GM12878 (cell line): Measurements from ENCODE around the gene CD300H. TPM values are rescaled to one million over a fixed set of nuclear protein-coding genes. Genes with fewer than 3 reads are reported as not detected.

Source experiments
- ATAC-seq: fragments of 200-7000 bp; cut with Tn5 transposase; 3 replicates; pipeline ENCODE4 v1.9.1; 2020; ENCODE audit warnings: mild to moderate bottlenecking, moderate library complexity
- BruUV-seq: library from RNA; stranded (reverse); fragments of 400-500 nt; replicated peaks from 2 replicates; lab custom pipeline; 2021; lab: Mats Ljungman, UMichigan
- CTCF ChIA-PET: fragments of 300-600 bp; sonication (Branson Sonifier 250); formaldehyde crosslinking; extraction: SDS; loops from one replicate; lab custom pipeline; 2021; ENCODE audit warnings: inconsistent platforms; lab: Yijun Ruan, JAX
- POLR2A ChIA-PET: fragments of 350-600 bp; formaldehyde crosslinking; extraction: SDS; loops from one replicate; lab custom pipeline; 2021; ENCODE audit warnings: inconsistent platforms; lab: Charles Lee
- RAD21 ChIA-PET: fragments of 300-600 bp; sonication (Branson Sonifier 250); formaldehyde crosslinking; loops from one replicate; lab custom pipeline; 2023; ENCODE audit warnings: antibody characterized with exemption; ENCODE audit not compliant: unreplicated experiment; lab: Charles Lee
- SMC1A ChIA-PET: fragments of 300-600 bp; sonication (Branson Sonifier 250); formaldehyde crosslinking; loops from one replicate; lab custom pipeline; 2023; ENCODE audit not compliant: unreplicated experiment, uncharacterized antibody; lab: Charles Lee
- DNase-seq: peaks from one replicate; pipeline ENCODE4 v3.0.0-alpha.2; 2011; ENCODE audit warnings: low read depth, low spot score
- FAIRE-seq: peaks from 3 replicates; lab custom pipeline; 2011; peaks lifted over from hg19 to GRCh38; lab: Jason Lieb, UNC
- H2AFZ ChIP-seq: 2 replicates; pipeline ENCODE4 v1.6.0; 2011; ENCODE audit warnings: low read depth, low read length, control low read depth; ENCODE audit not compliant: control insufficient read depth
- H3K27ac ChIP-seq: 2 replicates; pipeline ENCODE4 v1.5.1; 2011; ENCODE audit warnings: control low read depth; ENCODE audit not compliant: control insufficient read depth, insufficient read depth
- H3K27me3 ChIP-seq, 2 experiments: replicated peaks in 1 of 2; 2 replicates each; pipeline versions ENCODE4 v1.6.0 to v1.6.1; 2011; ENCODE audit warnings: low read length in 1 of 2; ENCODE audit not compliant: control insufficient read depth in 2 of 2, insufficient read depth in 2 of 2
- H3K36me3 ChIP-seq, 2 experiments: 2 replicates each; pipeline ENCODE4 v1.5.1; 2011; ENCODE audit warnings: low read length in 1 of 2; ENCODE audit not compliant: control insufficient read depth in 2 of 2, insufficient read depth in 2 of 2
- H3K4me1 ChIP-seq: 2 replicates; pipeline ENCODE4 v1.6.1; 2011; ENCODE audit warnings: mild to moderate bottlenecking, low read length, moderate library complexity, mixed read lengths; ENCODE audit not compliant: control insufficient read depth, insufficient read depth
- H3K4me2 ChIP-seq: 2 replicates; pipeline ENCODE4 v1.6.0; 2011; ENCODE audit warnings: control low read depth; ENCODE audit not compliant: control insufficient read depth, insufficient read depth
- H3K4me3 ChIP-seq: fragments of 200-600 bp; sonication (generic); 2 replicates; pipeline ENCODE4 v1.5.1; 2016
- H3K79me2 ChIP-seq: 2 replicates; pipeline ENCODE4 v1.6.0; 2011; ENCODE audit warnings: low read length; ENCODE audit not compliant: control insufficient read depth, insufficient read depth
- H3K9ac ChIP-seq: 2 replicates; pipeline ENCODE4 v1.8.0; 2011; ENCODE audit warnings: low read length, control low read depth, mixed read lengths; ENCODE audit not compliant: control insufficient read depth, insufficient read depth
- H3K9me3 ChIP-seq: replicated peaks from 3 replicates; pipeline ENCODE4 v1.5.1; 2011; ENCODE audit warnings: mild to moderate bottlenecking, low read length; ENCODE audit not compliant: control insufficient read depth, insufficient read depth
- H4K20me1 ChIP-seq: 2 replicates; pipeline ENCODE4 v1.6.0; 2011; ENCODE audit not compliant: control insufficient read depth, insufficient read depth
- CHD1 ChIP-seq: IDR thresholded peaks from 2 replicates; pipeline ENCODE4 v1.6.1; 2012; ENCODE audit warnings: low read depth, low read length, improper control_type of control experiment
- ETV6 ChIP-seq, 2 experiments: fragments of 450-650 bp in 1 of 2; IDR thresholded peaks in 1 of 2; conservative IDR thresholded peaks in 1 of 2; 2 replicates each; pipeline ENCODE4 v1.6.1; 2014; ENCODE audit warnings: antibody characterized with exemption in 1 of 2, borderline replicate concordance in 1 of 2, low read depth in 1 of 2, mild to moderate bottlenecking in 1 of 2, moderate library complexity in 1 of 2
- HDAC2 ChIP-seq: fragments of 200-600 bp; sonication (generic); IDR thresholded peaks from 2 replicates; pipeline ENCODE4 v1.6.1; 2017
- HDGF ChIP-seq: fragments of 450-650 bp; IDR thresholded peaks from 2 replicates; pipeline ENCODE4 v1.6.1; 2016; ENCODE audit warnings: antibody characterized with exemption
- MYB ChIP-seq: fragments of 150-350 bp; IDR thresholded peaks from 2 replicates; pipeline ENCODE4 v1.6.1; 2014; ENCODE audit warnings: mild to moderate bottlenecking, low read depth, low read length, borderline replicate concordance
- NR2C2 ChIP-seq: IDR thresholded peaks from 2 replicates; pipeline ENCODE4 v1.6.1; 2011; ENCODE audit warnings: borderline replicate concordance, low read depth; ENCODE audit not compliant: control insufficient read depth, insufficient read length
- SIN3A ChIP-seq: IDR thresholded peaks from 2 replicates; pipeline ENCODE4 v1.6.1; 2012; ENCODE audit warnings: low read depth, low read length, improper control_type of control experiment
- WGBS: methylation state at CpG from one replicate; pipeline ENCODE4 v1.1.6; 2016; ENCODE audit warnings: low lambda C conversion rate; ENCODE audit not compliant: insufficient replicate concordance, insufficient coverage; ENCODE audit errors: missing lambda C conversion rate; 5-methylcytosine and 5-hydroxymethylcytosine counted together
- in situ Hi-C: fragments of 300-500 bp; cut with MboI; formaldehyde crosslinking; loops from 9 replicates; pipeline ENCODE4 v1.14.3; 2018; ENCODE audit warnings: mixed read lengths
- intact Hi-C: fragments of 100-400 bp; cut with micrococcal nuclease; formaldehyde crosslinking; loops from one replicate; pipeline ENCODE4 v1.14.2; 2022; ENCODE audit not compliant: unreplicated experiment
- polyA plus RNA-seq, 11 experiments: library from polyadenylated mRNA; depleted of rRNA in 4 of 11; unstranded in 6 of 11; stranded (reverse) in 5 of 11; fragments of >200 nt; fragmentation: Nextera tagmentation in 4 of 11; fragmentation: Illumina TruSeq in 1 of 11; extraction: Ambion mirVana in 4 of 11; extraction: Trizol in 1 of 11; gene quantifications; 1 replicate in 1 of 11; 2 replicates in 10 of 11; pipeline versions ENCODE4 v1.2.1 to v1.2.3, GENCODE V29; 2011 to 2016; ENCODE audit warnings: inconsistent platforms in 2 of 11, missing spikeins in 2 of 11, low read depth in 1 of 11
- total RNA-seq, 4 experiments: library from RNA; depleted of rRNA in 3 of 4; stranded (reverse); fragments of >200 nt in 3 of 4; fragmentation: Illumina TruSeq in 1 of 4; extraction: Trizol in 1 of 4; gene quantifications; 2 replicates each; pipeline versions ENCODE4 v1.2.1 to v1.2.3, GENCODE V29; 2013 to 2021
- TF ChIP-seq, protein P1 (sequence below): IDR thresholded peaks from 2 replicates; pipeline ENCODE4 v1.6.1; 2012; ENCODE audit warnings: low read depth, low read length, improper control_type of control experiment
- TF ChIP-seq, protein P2 (sequence below): fragments of 150-350 bp; IDR thresholded peaks from 2 replicates; pipeline ENCODE4 v1.6.1; 2014; ENCODE audit warnings: mild to moderate bottlenecking, low read depth, low read length
- TF ChIP-seq, protein P3 (sequence below): fragments of 450-650 bp; IDR thresholded peaks from 2 replicates; pipeline ENCODE4 v1.6.1; 2014; ENCODE audit warnings: mild to moderate bottlenecking
- TF ChIP-seq, protein P4 (sequence below): IDR thresholded peaks from 2 replicates; pipeline ENCODE4 v1.6.1; 2012; ENCODE audit warnings: mild to moderate bottlenecking, low read depth, low read length
- TF ChIP-seq, protein P5 (sequence below): IDR thresholded peaks from 2 replicates; pipeline ENCODE4 v1.6.1; 2011; ENCODE audit warnings: low read depth, mild to moderate bottlenecking, low read length, moderate library complexity, borderline replicate concordance; ENCODE audit errors: extremely low read depth
- TF ChIP-seq, protein P6 (sequence below): IDR thresholded peaks from 2 replicates; pipeline ENCODE4 v1.6.1; 2011; ENCODE audit warnings: mild to moderate bottlenecking, low read depth, low read length, moderate library complexity; ENCODE audit not compliant: insufficient replicate concordance

CD300H gene
- total and polyA plus RNA-seq, 10 of the 15 experiments (the other 5 are each of a cell fraction or from before 2014, with no cell fraction given), result not detected

DNA sequence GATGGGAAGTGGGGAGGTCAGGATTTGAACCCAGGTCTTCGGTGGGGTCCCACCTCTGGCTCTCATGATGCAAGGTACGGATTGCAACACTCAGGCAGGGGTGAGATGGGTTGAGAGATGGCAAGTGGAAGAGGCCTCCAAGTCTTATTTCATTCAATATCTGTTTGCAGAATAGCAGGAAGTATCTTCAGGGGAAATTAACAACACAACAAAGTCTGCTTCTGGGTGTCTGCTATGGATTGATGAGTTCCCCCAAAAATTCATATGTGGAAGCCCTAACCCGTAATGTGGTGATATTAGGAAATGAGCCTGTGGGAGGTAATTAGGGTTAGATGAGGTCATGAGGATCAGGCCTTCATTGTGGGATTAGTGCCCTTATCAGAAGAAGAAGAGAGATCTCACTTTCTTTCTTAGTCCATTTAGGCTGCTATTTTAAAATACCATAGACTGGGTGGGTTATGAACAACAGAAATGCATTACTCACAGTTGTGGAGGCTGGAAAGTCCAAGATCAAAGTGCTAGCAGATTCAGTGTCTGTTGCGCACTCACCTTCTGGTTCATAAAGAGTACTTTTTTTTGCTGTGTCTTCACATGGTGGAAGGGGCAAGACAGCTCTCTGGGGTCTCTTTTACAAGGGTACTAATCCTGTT is 4.4 kb upstream of the CD300H start:
- no peaks in the 10 kb centered on the region for H3K36me3 ChIP-seq
- POLR2A ChIA-PET, result no interaction called here
- FAIRE-seq (no peak), DNase-seq (no peak), ATAC-seq (no peak)
- no TSS peak for BruUV-seq
- RAD21 ChIA-PET, result no interaction called here
- intact Hi-C loops, result no loop called here
- CTCF ChIA-PET, result no interaction called here
- no peaks in the 10 kb centered on the region for H3K79me2 ChIP-seq
- no peak overlapping the region for H3K27ac ChIP-seq
- no peaks in the 10 kb centered on the region for H3K4me1 ChIP-seq
- peaks cover 0 to 3% of the 10 kb centered on the region in 2 experiments; a peak in 1 of 4 replicates for H3K27me3 ChIP-seq
- no peak overlapping the region for H3K4me2 ChIP-seq
- H2AFZ ChIP-seq, result no peak overlapping the region
- 0% methylated on average over 4 of the region's 4 CpGs for WGBS
- in situ Hi-C loops, result loop anchor here (10.0 kb wide), 1 partner anchor 57 kb away; no protein-coding TSS in a partner anchor
- H4K20me1 ChIP-seq, result no peaks in the 10 kb centered on the region
- no peak overlapping the region for H3K4me3 ChIP-seq
- no peaks in the 10 kb centered on the region for H3K9me3 ChIP-seq
- SMC1A ChIA-PET, result interaction anchor here (1.2 kb wide), 1 partner anchor 73 kb away, joined by 3 read pairs; no protein-coding TSS in a partner anchor
- no peak overlapping the region for H3K9ac ChIP-seq
- TF ChIP-seq NR2C2 (no peak), HDGF (no peak), ETV6 (conservative IDR thresholded peaks at IDR 0.05 in 1 of 2, IDR thresholded peaks at IDR 0.05 in 1 of 2; ENCODE audit: borderline replicate concordance in 1 of 2, low read depth in 1 of 2) (no peak), SIN3A (no peak), CHD1 (no peak), HDAC2 (no peak), MYB (no peak)
- TF ChIP-seq, protein P1, sequence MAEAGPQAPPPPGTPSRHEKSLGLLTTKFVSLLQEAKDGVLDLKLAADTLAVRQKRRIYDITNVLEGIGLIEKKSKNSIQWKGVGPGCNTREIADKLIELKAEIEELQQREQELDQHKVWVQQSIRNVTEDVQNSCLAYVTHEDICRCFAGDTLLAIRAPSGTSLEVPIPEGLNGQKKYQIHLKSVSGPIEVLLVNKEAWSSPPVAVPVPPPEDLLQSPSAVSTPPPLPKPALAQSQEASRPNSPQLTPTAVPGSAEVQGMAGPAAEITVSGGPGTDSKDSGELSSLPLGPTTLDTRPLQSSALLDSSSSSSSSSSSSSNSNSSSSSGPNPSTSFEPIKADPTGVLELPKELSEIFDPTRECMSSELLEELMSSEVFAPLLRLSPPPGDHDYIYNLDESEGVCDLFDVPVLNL, result no peak
- TF ChIP-seq, protein P2, sequence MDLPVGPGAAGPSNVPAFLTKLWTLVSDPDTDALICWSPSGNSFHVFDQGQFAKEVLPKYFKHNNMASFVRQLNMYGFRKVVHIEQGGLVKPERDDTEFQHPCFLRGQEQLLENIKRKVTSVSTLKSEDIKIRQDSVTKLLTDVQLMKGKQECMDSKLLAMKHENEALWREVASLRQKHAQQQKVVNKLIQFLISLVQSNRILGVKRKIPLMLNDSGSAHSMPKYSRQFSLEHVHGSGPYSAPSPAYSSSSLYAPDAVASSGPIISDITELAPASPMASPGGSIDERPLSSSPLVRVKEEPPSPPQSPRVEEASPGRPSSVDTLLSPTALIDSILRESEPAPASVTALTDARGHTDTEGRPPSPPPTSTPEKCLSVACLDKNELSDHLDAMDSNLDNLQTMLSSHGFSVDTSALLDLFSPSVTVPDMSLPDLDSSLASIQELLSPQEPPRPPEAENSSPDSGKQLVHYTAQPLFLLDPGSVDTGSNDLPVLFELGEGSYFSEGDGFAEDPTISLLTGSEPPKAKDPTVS, result no peak
- TF ChIP-seq, protein P3, sequence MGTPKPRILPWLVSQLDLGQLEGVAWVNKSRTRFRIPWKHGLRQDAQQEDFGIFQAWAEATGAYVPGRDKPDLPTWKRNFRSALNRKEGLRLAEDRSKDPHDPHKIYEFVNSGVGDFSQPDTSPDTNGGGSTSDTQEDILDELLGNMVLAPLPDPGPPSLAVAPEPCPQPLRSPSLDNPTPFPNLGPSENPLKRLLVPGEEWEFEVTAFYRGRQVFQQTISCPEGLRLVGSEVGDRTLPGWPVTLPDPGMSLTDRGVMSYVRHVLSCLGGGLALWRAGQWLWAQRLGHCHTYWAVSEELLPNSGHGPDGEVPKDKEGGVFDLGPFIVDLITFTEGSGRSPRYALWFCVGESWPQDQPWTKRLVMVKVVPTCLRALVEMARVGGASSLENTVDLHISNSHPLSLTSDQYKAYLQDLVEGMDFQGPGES, result no peak
- TF ChIP-seq, protein P4, sequence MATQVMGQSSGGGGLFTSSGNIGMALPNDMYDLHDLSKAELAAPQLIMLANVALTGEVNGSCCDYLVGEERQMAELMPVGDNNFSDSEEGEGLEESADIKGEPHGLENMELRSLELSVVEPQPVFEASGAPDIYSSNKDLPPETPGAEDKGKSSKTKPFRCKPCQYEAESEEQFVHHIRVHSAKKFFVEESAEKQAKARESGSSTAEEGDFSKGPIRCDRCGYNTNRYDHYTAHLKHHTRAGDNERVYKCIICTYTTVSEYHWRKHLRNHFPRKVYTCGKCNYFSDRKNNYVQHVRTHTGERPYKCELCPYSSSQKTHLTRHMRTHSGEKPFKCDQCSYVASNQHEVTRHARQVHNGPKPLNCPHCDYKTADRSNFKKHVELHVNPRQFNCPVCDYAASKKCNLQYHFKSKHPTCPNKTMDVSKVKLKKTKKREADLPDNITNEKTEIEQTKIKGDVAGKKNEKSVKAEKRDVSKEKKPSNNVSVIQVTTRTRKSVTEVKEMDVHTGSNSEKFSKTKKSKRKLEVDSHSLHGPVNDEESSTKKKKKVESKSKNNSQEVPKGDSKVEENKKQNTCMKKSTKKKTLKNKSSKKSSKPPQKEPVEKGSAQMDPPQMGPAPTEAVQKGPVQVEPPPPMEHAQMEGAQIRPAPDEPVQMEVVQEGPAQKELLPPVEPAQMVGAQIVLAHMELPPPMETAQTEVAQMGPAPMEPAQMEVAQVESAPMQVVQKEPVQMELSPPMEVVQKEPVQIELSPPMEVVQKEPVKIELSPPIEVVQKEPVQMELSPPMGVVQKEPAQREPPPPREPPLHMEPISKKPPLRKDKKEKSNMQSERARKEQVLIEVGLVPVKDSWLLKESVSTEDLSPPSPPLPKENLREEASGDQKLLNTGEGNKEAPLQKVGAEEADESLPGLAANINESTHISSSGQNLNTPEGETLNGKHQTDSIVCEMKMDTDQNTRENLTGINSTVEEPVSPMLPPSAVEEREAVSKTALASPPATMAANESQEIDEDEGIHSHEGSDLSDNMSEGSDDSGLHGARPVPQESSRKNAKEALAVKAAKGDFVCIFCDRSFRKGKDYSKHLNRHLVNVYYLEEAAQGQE, result no peak
- TF ChIP-seq, protein P5, sequence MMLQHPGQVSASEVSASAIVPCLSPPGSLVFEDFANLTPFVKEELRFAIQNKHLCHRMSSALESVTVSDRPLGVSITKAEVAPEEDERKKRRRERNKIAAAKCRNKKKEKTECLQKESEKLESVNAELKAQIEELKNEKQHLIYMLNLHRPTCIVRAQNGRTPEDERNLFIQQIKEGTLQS, result no peak
- TF ChIP-seq, protein P6, sequence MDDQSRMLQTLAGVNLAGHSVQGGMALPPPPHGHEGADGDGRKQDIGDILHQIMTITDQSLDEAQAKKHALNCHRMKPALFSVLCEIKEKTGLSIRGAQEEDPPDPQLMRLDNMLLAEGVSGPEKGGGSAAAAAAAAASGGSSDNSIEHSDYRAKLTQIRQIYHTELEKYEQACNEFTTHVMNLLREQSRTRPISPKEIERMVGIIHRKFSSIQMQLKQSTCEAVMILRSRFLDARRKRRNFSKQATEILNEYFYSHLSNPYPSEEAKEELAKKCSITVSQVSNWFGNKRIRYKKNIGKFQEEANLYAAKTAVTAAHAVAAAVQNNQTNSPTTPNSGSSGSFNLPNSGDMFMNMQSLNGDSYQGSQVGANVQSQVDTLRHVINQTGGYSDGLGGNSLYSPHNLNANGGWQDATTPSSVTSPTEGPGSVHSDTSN, result no peak
